Mucosa of stomach (tissue), 1 donor: ENCODE results near the gene TRAPPC12.

Source experiments
- H3K27me3 ChIP-seq: one replicate; pipeline ENCODE4 v1.7.0; 2013; ENCODE audit warnings: mild to moderate bottlenecking, low read length; ENCODE audit not compliant: control insufficient read depth, insufficient read depth
- H3K36me3 ChIP-seq: one replicate; pipeline ENCODE4 v1.7.0; 2013; ENCODE audit warnings: low read length; ENCODE audit not compliant: control insufficient read depth, insufficient read depth
- H3K4me1 ChIP-seq: one replicate; pipeline ENCODE4 v1.7.0; 2013; ENCODE audit warnings: mild to moderate bottlenecking, low read length; ENCODE audit not compliant: control insufficient read depth, insufficient read depth
- H3K4me3 ChIP-seq: one replicate; pipeline ENCODE4 v1.7.0; 2013; ENCODE audit warnings: low read length
- H3K9ac ChIP-seq: one replicate; pipeline ENCODE4 v1.7.0; 2013; ENCODE audit warnings: mild to moderate bottlenecking, low read length, moderate library complexity
- H3K9me3 ChIP-seq: one replicate; pipeline ENCODE4 v1.7.0; 2013; ENCODE audit warnings: mild to moderate bottlenecking, low read length, moderate library complexity; ENCODE audit not compliant: control insufficient read depth
- donor health status: Pancreatic carcinoma.

TRAPPC12 gene

GRCh38 chr2:3483227-3483985 lies 103.9 kb downstream of the TRAPPC12 start:
- no peak overlapping the region for H3K9ac ChIP-seq
- no peaks in the 10 kb centered on the region for H3K36me3 ChIP-seq
- H3K9me3 ChIP-seq: no peaks in the 10 kb centered on the region
- H3K27me3 ChIP-seq: no peaks in the 10 kb centered on the region
- H3K4me1 ChIP-seq: peaks cover 15% of the 10 kb centered on the region
- no peak overlapping the region for H3K4me3 ChIP-seq

- H3K36me3 ChIP-seq: no peaks in the 10 kb centered on the region
- H3K4me1 ChIP-seq: peaks cover 21% of the 10 kb centered on the region
- no peaks in the 10 kb centered on the region for H3K27me3 ChIP-seq
- H3K4me3 ChIP-seq: no peak overlapping the region
- H3K9ac ChIP-seq: no peak overlapping the region
- H3K9me3 ChIP-seq: no peaks in the 10 kb centered on the region
Measured at GRCh38 chr2:3483986-3484960, 104.8 kb downstream of the TRAPPC12 start.

GRCh38 chr2:3485166-3485565 lies 105.7 kb downstream of the TRAPPC12 start:
- no peak overlapping the region for H3K4me3 ChIP-seq
- H3K27me3 ChIP-seq: no peaks in the 10 kb centered on the region
- peaks cover 21% of the 10 kb centered on the region for H3K4me1 ChIP-seq
- no peaks in the 10 kb centered on the region for H3K9me3 ChIP-seq
- H3K9ac ChIP-seq: no peak overlapping the region
- H3K36me3 ChIP-seq: no peaks in the 10 kb centered on the region

- Histone ChIP-seq H3K4me1 (peaks cover 9% of the 10 kb centered on the region), H3K27me3 (no peaks in the 10 kb centered on the region), H3K4me3 (no peak overlapping the region), H3K36me3 (no peaks in the 10 kb centered on the region), H3K9ac (no peak overlapping the region), H3K9me3 (no peaks in the 10 kb centered on the region)
Measured at GRCh38 chr2:3486047-3487027, 106.8 kb downstream of the TRAPPC12 start.

- no peak overlapping the region for H3K9ac ChIP-seq
- no peak overlapping the region for H3K4me3 ChIP-seq
- no peaks in the 10 kb centered on the region for H3K9me3 ChIP-seq
- H3K36me3 ChIP-seq: no peaks in the 10 kb centered on the region
- peaks cover 9% of the 10 kb centered on the region for H3K4me1 ChIP-seq
- no peaks in the 10 kb centered on the region for H3K27me3 ChIP-seq
Measured at GRCh38 chr2:3487028-3487425, 107.5 kb downstream of the TRAPPC12 start.

GRCh38 chr2:3487432-3487831 lies 107.9 kb downstream of the TRAPPC12 start:
- Histone ChIP-seq H3K4me1 (peaks cover 9% of the 10 kb centered on the region), H3K27me3 (no peaks in the 10 kb centered on the region), H3K36me3 (no peaks in the 10 kb centered on the region), H3K9ac (no peak overlapping the region), H3K4me3 (no peak overlapping the region), H3K9me3 (no peaks in the 10 kb centered on the region)

- no peaks in the 10 kb centered on the region for H3K27me3 ChIP-seq
- H3K4me3 ChIP-seq: no peak overlapping the region
- H3K36me3 ChIP-seq: no peaks in the 10 kb centered on the region
- peaks cover 9% of the 10 kb centered on the region for H3K4me1 ChIP-seq
- no peaks in the 10 kb centered on the region for H3K9me3 ChIP-seq
- H3K9ac ChIP-seq: no peak overlapping the region
Measured at GRCh38 chr2:3488061-3488531, 108.6 kb downstream of the TRAPPC12 start.

- Histone ChIP-seq H3K27me3 (no peaks in the 10 kb centered on the region), H3K9ac (peak overlapping the region; percentile 49), H3K9me3 (no peaks in the 10 kb centered on the region)
Measured at GRCh38 chr2:3488855-3489763, 109.6 kb downstream of the TRAPPC12 start.

GRCh38 chr2:3489764-3490115 lies 110.2 kb downstream of the TRAPPC12 start:
- Histone ChIP-seq H3K27me3 (no peaks in the 10 kb centered on the region), H3K4me3 (no peak overlapping the region), H3K9me3 (no peaks in the 10 kb centered on the region), H3K4me1 (peaks cover 6% of the 10 kb centered on the region), H3K36me3 (no peaks in the 10 kb centered on the region), H3K9ac (no peak overlapping the region)

More at GRCh38 chr2:3488855-3489763, 109.6 kb downstream of the TRAPPC12 start:
- Histone ChIP-seq H3K4me1 (peaks cover 6% of the 10 kb centered on the region), H3K36me3 (no peaks in the 10 kb centered on the region), H3K4me3 (no peak overlapping the region)

- Histone ChIP-seq H3K4me1 (peaks cover 6% of the 10 kb centered on the region), H3K27me3 (no peaks in the 10 kb centered on the region), H3K36me3 (peaks cover 5% of the 10 kb centered on the region), H3K4me3 (no peak overlapping the region), H3K9me3 (no peaks in the 10 kb centered on the region), H3K9ac (no peak overlapping the region)
Measured at GRCh38 chr2:3490191-3491170, 111.0 kb downstream of the TRAPPC12 start.
